A673 (cell line): Measurements from ENCODE around the gene MITF. TPM values are rescaled to one million over a fixed set of nuclear protein-coding genes. Genes with fewer than 3 reads are reported as not detected.

ENCODE experiments used
- BruUV-seq: library from RNA; stranded (reverse); fragments of 400-500 nt; replicated peaks from 2 replicates; lab custom pipeline; 2021; lab: Mats Ljungman, UMichigan
- CTCF ChIA-PET: fragments of 300-600 bp; sonication (Branson Sonifier 250); formaldehyde crosslinking; loops from one replicate; lab custom pipeline; 2022; ENCODE audit warnings: antibody characterized with exemption; lab: Charles Lee
- POLR2A ChIA-PET: fragments of 300-600 bp; sonication (Branson Sonifier 250); formaldehyde crosslinking; loops from one replicate; lab custom pipeline; 2022; ENCODE audit warnings: antibody characterized with exemption; ENCODE audit not compliant: low non-redundant PET; lab: Charles Lee
- DNase-seq: peaks from one replicate; pipeline ENCODE4 v3.0.0-alpha.2; 2015; ENCODE audit warnings: low spot score
- H3K27ac ChIP-seq: fragments of 200-600 bp; sonication (generic); 2 replicates; pipeline ENCODE4 v1.5.1; 2016; ENCODE audit warnings: mixed run types, low read depth, mild to moderate bottlenecking, mixed read lengths, antibody characterized with exemption, low read length; ENCODE audit not compliant: poor library complexity, severe bottlenecking
- H3K27me3 ChIP-seq: fragments of 200-600 bp; sonication (generic); replicated peaks from 2 replicates; pipeline ENCODE4 v1.6.1; 2017; ENCODE audit warnings: mixed run types, low read depth, mild to moderate bottlenecking, mixed read lengths, antibody characterized with exemption, low read length; ENCODE audit not compliant: insufficient read depth, poor library complexity
- H3K36me3 ChIP-seq: fragments of 200-600 bp; sonication (generic); 2 replicates; pipeline ENCODE4 v1.6.1; 2016; ENCODE audit warnings: mixed run types, mild to moderate bottlenecking, mixed read lengths, antibody characterized with exemption, low read length; ENCODE audit not compliant: insufficient read depth, poor library complexity, severe bottlenecking
- H3K4me1 ChIP-seq: fragments of 200-600 bp; sonication (generic); 2 replicates; pipeline ENCODE4 v1.6.1; 2017; ENCODE audit warnings: mixed run types, mild to moderate bottlenecking, mixed read lengths, antibody characterized with exemption, low read length; ENCODE audit not compliant: insufficient read depth, poor library complexity, severe bottlenecking
- H3K4me3 ChIP-seq: fragments of 200-600 bp; sonication (generic); 2 replicates; pipeline ENCODE4 v1.5.1; 2016; ENCODE audit warnings: low read depth, mixed run types, mild to moderate bottlenecking, mixed read lengths, low read length; ENCODE audit not compliant: poor library complexity, severe bottlenecking
- H3K9me3 ChIP-seq: fragments of 200-600 bp; sonication (generic); 2 replicates; pipeline ENCODE4 v1.6.1; 2016; ENCODE audit warnings: mixed run types, low read depth, mild to moderate bottlenecking, mixed read lengths, antibody characterized with exemption, low read length; ENCODE audit not compliant: poor library complexity, severe bottlenecking
- CTCF ChIP-seq: fragments of 300-800, 200-600 bp; sonication (generic); conservative IDR thresholded peaks from 2 replicates; pipeline ENCODE4 v1.5.1; 2017; ENCODE audit warnings: low read depth, mild to moderate bottlenecking, antibody characterized with exemption, low read length, moderate library complexity, mixed read lengths
- EZH2 ChIP-seq: fragments of 200-600 bp; sonication (generic); IDR thresholded peaks from 2 replicates; pipeline ENCODE4 v1.6.1; 2017; ENCODE audit warnings: borderline replicate concordance, low read depth, mild to moderate bottlenecking, mixed read lengths, antibody characterized with exemption, low read length; ENCODE audit not compliant: poor library complexity, severe bottlenecking
- intact Hi-C: fragments of 100-400 bp; cut with micrococcal nuclease; formaldehyde crosslinking; loops from one replicate; pipeline ENCODE4 v1.10.0; 2022; ENCODE audit not compliant: unreplicated experiment
- total RNA-seq: library from RNA; stranded (reverse); gene quantifications from 2 replicates; pipeline ENCODE4 v1.2.3, GENCODE V29; 2021

Gene MITF
- total RNA-seq, 1 experiment from 2014 or later = 0.52 TPM

- H3K27ac ChIP-seq = no peak overlapping the region
- intact Hi-C loops = no loop called here
- POLR2A ChIA-PET = no interaction called here
- no peaks in the 10 kb centered on the region for H3K36me3 ChIP-seq
- CTCF ChIA-PET = no interaction called here
- no peak overlapping the region for H3K4me3 ChIP-seq
- TF ChIP-seq CTCF (no peak), EZH2 (no peak)
- no TSS peak for BruUV-seq
- DNase-seq = no peak
- no peaks in the 10 kb centered on the region for H3K9me3 ChIP-seq
- H3K4me1 ChIP-seq = no peaks in the 10 kb centered on the region
- no peaks in the 10 kb centered on the region for H3K27me3 ChIP-seq
These were observed 122.3 kb downstream of the MITF start for GRCh38 chr3:69861556-69861955.

- H3K4me1 ChIP-seq = no peaks in the 10 kb centered on the region
- ChIA-PET CTCF (no interaction called here), POLR2A (no interaction called here)
- H3K27ac ChIP-seq = no peak overlapping the region
- H3K9me3 ChIP-seq = no peaks in the 10 kb centered on the region
- no peaks in the 10 kb centered on the region for H3K27me3 ChIP-seq
- no peak for DNase-seq
- TF ChIP-seq CTCF = no peak
- intact Hi-C loops = no loop called here
- no peak overlapping the region for H3K4me3 ChIP-seq
- no TSS peak for BruUV-seq
- H3K36me3 ChIP-seq = no peaks in the 10 kb centered on the region
These were observed 124.9 kb downstream of the MITF start for GRCh38 chr3:69864141-69864540.

GRCh38 chr3:69864766-69865165 is 125.5 kb downstream of the MITF start:
- intact Hi-C loops = no loop called here
- CTCF ChIA-PET = no interaction called here
- Histone ChIP-seq H3K9me3 (no peaks in the 10 kb centered on the region), H3K27me3 (no peaks in the 10 kb centered on the region), H3K4me3 (no peak overlapping the region), H3K4me1 (no peaks in the 10 kb centered on the region), H3K36me3 (no peaks in the 10 kb centered on the region), H3K27ac (no peak overlapping the region)
- POLR2A ChIA-PET = no interaction called here
- TF ChIP-seq CTCF (no peak), EZH2 (no peak)
- DNase-seq = no peak
- BruUV-seq = no TSS peak
